Right lobe of liver (tissue), 6 donors: ENCODE data around the gene MLLT1. TPM values are rescaled to one million over a fixed set of nuclear protein-coding genes. Genes with fewer than 3 reads are reported as not detected.
A peak's percentile ranks its signal among the peaks of the same experiment; 100 is the strongest.

Experiments
- ATAC-seq, 4 donors: fragments of 200-7000 bp; cut with Tn5 transposase; one replicate each; pipeline ENCODE4 v1.9.1; 2020; ENCODE audit warnings: mild to moderate bottlenecking in 4 of 4, moderate library complexity in 4 of 4
- DNase-seq, 3 donors: peaks; one replicate each; pipeline ENCODE4 v3.0.0-alpha.2; 2020
- H3K27ac ChIP-seq, 3 donors: fragments of 200-600 bp; one replicate each; pipeline ENCODE4 v1.8.0; 2022
- H3K27me3 ChIP-seq, 2 donors: fragments of 200-600 bp; one replicate each; pipeline ENCODE4 v1.8.0; 2022
- H3K36me3 ChIP-seq, 4 donors: fragments of 200-600 bp; sonication (generic) in 1 of 4; one replicate each; pipeline versions ENCODE4 v1.5.1 to v1.8.0; 2017 to 2022; ENCODE audit warnings: control low read depth in 1 of 4
- H3K4me1 ChIP-seq, 4 donors: fragments of 200-600 bp; sonication (generic) in 1 of 4; one replicate each; pipeline versions ENCODE4 v1.5.1 to v1.8.0; 2017 to 2022; ENCODE audit warnings: control low read depth in 1 of 4
- H3K4me3 ChIP-seq, 3 donors: fragments of 200-600 bp; one replicate each; pipeline ENCODE4 v1.8.0; 2022
- H3K9me3 ChIP-seq, 4 donors: fragments of 200-600 bp; sonication (generic) in 1 of 4; one replicate each; pipeline versions ENCODE4 v1.5.1 to v1.8.0; 2017 to 2022; ENCODE audit warnings: control low read depth in 1 of 4
- POLR2A ChIP-seq: fragments of 450-650 bp; IDR thresholded peaks from one replicate; pipeline ENCODE4 v1.6.1; 2017; ENCODE audit warnings: antibody characterized with exemption, mild to moderate bottlenecking
- WGBS: methylation state at CpG from one replicate; pipeline ENCODE4 v1.1.6; 2018; ENCODE audit warnings: low coverage, low lambda C conversion rate; ENCODE audit not compliant: insufficient coverage; ENCODE audit errors: missing lambda C conversion rate; 5-methylcytosine and 5-hydroxymethylcytosine counted together
- intact Hi-C, 2 donors: fragments of 100-400 bp; cut with DNase I; formaldehyde crosslinking; loops; one replicate each; pipeline versions ENCODE4 v1.11.2 to v1.14.1; 2022
- total RNA-seq, 6 experiments: library from RNA; depleted of rRNA in 2 of 6; stranded (reverse); fragments of >200 nt in 2 of 6; fragmentation: NEBNext Ultra II Directional in 3 of 6; extraction: Animal tissue kit (Norgen Biotek cat#: 25700) in 3 of 6; gene quantifications; one replicate each; pipeline versions ENCODE4 v1.1.0 to v1.2.4, GENCODE V29; 2016 to 2023
- TF ChIP-seq, protein P1 (sequence below), 4 donors: fragments of 200-600 bp in 3 of 4; fragments of 450-650 bp in 1 of 4; IDR thresholded peaks; one replicate each; pipeline versions ENCODE4 v1.5.1 to v1.8.0; 2016 to 2022; ENCODE audit warnings: antibody characterized with exemption in 4 of 4, mild to moderate bottlenecking in 2 of 4
- donor health status: DM: no; HTN: yes; CAD: no.
- donor health status: DM: no; HTN: no; CAD: no.
- donor health status: DM: no; HTN: no; CAD: no.
- donor health status: DM: no; HTN: yes; CAD: no.
- donor health status: DM: no; HTN: yes; CAD: no.

Gene MLLT1
- total RNA-seq, 6 experiments from 2014 or later = 11.3 to 24.3 (median 15.3) TPM

DNA sequence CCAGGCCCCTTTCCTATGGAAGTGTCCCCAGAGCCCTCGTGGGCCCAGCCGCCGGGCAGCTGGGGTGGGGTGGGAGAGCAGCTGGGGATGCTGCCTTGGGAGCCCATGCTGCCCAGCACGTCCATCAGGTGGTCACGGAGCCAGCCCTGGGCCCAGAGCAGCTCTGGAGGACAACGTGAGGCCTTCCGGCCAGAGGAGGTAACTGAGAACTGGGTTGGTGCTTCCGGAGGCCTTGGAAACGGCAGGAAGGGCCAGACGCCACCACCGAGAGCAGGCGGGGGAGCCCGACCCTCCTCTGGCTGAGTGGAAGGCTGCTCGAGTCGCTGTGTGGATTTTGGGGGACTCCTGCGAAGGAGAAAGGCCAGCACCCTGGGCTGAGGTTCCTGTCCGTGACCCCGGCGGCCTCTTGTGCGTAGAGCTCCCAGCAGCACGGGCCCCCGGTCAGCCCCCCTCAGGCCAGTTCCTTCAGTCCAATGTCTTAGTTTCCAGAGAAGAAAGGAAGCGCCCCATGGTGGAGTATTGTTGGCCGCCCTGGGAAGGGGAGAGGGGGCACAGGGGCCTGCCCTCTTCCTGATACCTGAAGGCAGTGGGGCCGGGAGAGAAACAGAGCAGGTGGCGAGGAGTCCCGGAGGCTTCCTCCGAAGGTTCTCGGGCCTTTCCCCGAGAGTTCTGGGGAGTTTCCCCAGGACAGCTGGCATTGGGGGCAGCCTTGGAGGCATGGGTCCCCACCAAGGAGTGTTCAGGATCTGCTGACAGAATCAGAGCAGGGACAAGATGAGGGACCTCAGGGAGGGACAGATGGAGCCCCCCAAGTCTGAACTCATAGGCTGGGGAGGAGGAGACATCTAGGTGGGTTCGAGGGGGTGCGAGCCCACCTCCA lies 68.8 kb downstream of the MLLT1 start:
- Histone ChIP-seq H3K27ac (no peak overlapping the region), H3K4me1 (no peaks in the 10 kb centered on the region), H3K36me3 (peaks cover 0 to 4% (median 2%) of the 10 kb centered on the region in 4 donors), H3K4me3 (no peak overlapping the region), H3K27me3 (no peaks in the 10 kb centered on the region), H3K9me3 (no peaks in the 10 kb centered on the region)
- TF ChIP-seq POLR2A = no peak
- TF ChIP-seq, protein P1, sequence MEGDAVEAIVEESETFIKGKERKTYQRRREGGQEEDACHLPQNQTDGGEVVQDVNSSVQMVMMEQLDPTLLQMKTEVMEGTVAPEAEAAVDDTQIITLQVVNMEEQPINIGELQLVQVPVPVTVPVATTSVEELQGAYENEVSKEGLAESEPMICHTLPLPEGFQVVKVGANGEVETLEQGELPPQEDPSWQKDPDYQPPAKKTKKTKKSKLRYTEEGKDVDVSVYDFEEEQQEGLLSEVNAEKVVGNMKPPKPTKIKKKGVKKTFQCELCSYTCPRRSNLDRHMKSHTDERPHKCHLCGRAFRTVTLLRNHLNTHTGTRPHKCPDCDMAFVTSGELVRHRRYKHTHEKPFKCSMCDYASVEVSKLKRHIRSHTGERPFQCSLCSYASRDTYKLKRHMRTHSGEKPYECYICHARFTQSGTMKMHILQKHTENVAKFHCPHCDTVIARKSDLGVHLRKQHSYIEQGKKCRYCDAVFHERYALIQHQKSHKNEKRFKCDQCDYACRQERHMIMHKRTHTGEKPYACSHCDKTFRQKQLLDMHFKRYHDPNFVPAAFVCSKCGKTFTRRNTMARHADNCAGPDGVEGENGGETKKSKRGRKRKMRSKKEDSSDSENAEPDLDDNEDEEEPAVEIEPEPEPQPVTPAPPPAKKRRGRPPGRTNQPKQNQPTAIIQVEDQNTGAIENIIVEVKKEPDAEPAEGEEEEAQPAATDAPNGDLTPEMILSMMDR (IDR thresholded peaks at IDR 0.05) = no peak
- ATAC-seq (peak in 1 of 4 donors; percentile 4), DNase-seq (peak in 1 of 3 donors; percentile 45)
- 90% methylated on average over 2 of the region's 32 CpGs for whole genome bisulfite sequencing
- intact Hi-C loops = loop anchor here in 1 of 2 donors (10.0 kb wide), 1 partner anchor 54 kb away; no protein-coding TSS in a partner anchor

DNA sequence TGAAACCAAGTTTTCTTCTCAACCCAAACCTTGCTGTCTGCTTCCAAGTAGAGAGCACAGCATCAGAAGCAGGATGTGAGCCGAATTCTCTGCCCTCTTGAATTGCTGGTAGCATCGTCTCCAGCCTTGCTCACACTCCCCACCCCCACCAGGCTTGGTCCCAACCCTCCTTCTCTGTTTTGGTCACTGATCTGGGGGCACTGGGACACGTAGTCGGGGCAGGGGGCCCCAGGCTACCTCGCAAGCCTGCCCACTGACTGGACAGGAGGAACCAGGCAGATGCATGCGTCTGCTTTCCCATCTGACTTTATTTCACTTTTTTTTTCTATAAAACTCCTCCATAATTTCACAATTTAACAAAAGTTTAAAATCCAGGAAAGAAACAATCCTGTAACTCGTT lies 69.7 kb downstream of the MLLT1 start:
- Histone ChIP-seq H3K36me3 (peaks cover 0 to 4% (median 2%) of the 10 kb centered on the region in 4 donors), H3K27ac (no peak overlapping the region), H3K9me3 (no peaks in the 10 kb centered on the region), H3K4me3 (no peak overlapping the region), H3K4me1 (no peaks in the 10 kb centered on the region), H3K27me3 (no peaks in the 10 kb centered on the region)
- intact Hi-C loops = loop anchor here in 1 of 2 donors (10.0 kb wide), 1 partner anchor 55 kb away; no protein-coding TSS in a partner anchor
- peak in 1 of 3 donors; percentile 9 for DNase-seq
- TF ChIP-seq POLR2A = no peak
- TF ChIP-seq, protein P1 (IDR thresholded peaks at IDR 0.05) = no peak
- 84% methylated on average over 4 of the region's 7 CpGs for WGBS
- no peak for ATAC-seq

DNA sequence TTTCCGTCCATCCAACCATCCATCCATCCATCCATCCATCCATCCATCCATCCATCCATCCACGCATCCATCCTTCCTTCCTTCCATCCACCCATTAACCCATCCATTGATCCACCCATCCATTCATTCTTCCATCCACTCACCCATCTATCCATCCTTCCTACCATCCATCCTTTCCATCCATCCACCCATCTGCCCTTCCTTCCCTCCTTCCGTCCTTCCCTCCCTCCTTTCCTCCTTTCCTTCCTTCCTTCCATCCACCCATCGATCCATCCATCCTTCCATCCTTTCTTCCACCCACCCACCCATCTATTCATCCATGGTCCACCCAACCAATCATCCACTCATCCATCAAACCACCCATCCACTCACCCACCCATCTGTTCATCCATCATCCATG lies 70.1 kb downstream of the MLLT1 start:
- no peaks in the 10 kb centered on the region for H3K4me1 ChIP-seq
- no peak overlapping the region for H3K4me3 ChIP-seq
- H3K36me3 ChIP-seq = peaks cover 0 to 4% (median 2%) of the 10 kb centered on the region in 4 donors
- ATAC-seq (no peak), DNase-seq (no peak)
- 66% methylated on average over 4 of the region's 4 CpGs for WGBS
- H3K27me3 ChIP-seq = no peaks in the 10 kb centered on the region
- H3K27ac ChIP-seq = no peak overlapping the region
- TF ChIP-seq POLR2A = no peak
- TF ChIP-seq, protein P1 (IDR thresholded peaks at IDR 0.05) = no peak
- intact Hi-C loops = loop anchor here in 1 of 2 donors (10.0 kb wide), 1 partner anchor 55 kb away; no protein-coding TSS in a partner anchor
- H3K9me3 ChIP-seq = no peaks in the 10 kb centered on the region

DNA sequence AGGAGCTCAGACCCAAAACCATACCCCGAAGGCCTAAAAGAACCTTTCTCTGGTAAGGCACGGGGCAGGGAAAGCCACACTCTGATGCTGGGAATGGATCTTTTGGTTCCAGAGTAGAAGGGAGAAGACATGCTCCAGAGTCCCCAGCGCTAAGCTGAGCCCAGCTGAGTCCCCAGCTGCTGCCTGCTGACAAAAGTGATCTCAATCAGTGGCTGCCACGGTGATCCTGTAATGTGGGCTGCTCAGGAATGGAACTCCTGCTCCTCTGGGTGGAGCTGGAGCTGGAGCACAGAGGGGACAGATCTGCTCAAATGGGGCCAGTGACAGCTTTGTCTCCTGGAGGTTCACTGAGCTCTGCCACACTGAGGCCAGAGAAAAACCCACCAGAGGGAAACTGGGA lies 70.5 kb downstream of the MLLT1 start:
- H3K27ac ChIP-seq = no peak overlapping the region
- H3K4me1 ChIP-seq = no peaks in the 10 kb centered on the region
- DNase-seq (peak in 1 of 3 donors; percentile 17), ATAC-seq (no peak)
- no peaks in the 10 kb centered on the region for H3K9me3 ChIP-seq
- intact Hi-C loops = no loop called here
- H3K36me3 ChIP-seq = peaks cover 0 to 4% (median 2%) of the 10 kb centered on the region in 4 donors
- TF ChIP-seq POLR2A = no peak
- TF ChIP-seq, protein P1 (IDR thresholded peaks at IDR 0.05) = no peak
- H3K27me3 ChIP-seq = no peaks in the 10 kb centered on the region
- WGBS = no CpG with 5 or more reads among the region's 4 CpGs
- H3K4me3 ChIP-seq = no peak overlapping the region
